ENCODE data around the gene LMF1.

LMF1 gene

DNA sequence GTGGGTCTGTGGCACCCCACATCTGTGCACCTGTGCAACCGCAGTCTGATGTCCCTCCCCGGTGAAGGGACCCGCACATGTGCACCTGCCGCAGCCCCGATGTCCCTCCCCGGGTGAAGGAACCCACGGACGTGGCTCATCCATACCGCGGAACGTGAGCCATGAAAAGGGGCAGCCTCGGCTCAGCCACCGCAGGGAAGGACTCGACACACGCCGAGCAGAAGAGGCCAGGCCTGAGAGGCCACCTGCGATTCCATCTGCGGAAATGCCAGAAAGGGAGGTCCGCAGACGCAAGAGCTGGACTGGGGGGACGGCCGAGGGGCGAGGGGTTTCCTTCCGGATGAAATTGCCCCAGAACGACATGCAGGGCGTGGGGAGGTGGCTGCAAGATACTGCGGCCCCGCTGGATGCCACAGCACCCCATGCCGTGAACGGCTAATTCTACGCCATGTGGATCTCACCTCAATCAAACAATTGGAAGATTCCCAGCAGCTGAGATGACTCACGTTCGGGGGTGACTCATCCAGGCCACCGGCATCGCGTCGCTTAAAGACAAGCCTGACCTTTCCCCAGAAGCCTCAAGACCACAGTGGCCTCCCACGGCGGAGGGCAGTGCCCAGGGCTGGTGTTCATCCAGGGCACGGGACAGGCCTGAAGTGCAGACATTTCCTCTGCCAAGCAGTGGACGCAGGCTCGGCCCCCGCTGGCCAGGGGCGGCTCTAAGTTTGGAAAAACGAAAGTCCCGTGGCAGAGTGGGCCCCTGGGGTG lies 31.8 kb upstream of the LMF1 start:
- TF ChIP-seq FOXP2 (optimal IDR thresholded peaks at IDR 0.05; ENCODE audit: borderline replicate concordance, extremely low read depth, extremely low read length, insufficient read depth) (peak; percentile 10), TAF1 (IDR thresholded peaks at IDR 0.05; ENCODE audit: borderline replicate concordance, insufficient read depth, low read length) (no peak)
- TF ChIP-seq, protein P1, sequence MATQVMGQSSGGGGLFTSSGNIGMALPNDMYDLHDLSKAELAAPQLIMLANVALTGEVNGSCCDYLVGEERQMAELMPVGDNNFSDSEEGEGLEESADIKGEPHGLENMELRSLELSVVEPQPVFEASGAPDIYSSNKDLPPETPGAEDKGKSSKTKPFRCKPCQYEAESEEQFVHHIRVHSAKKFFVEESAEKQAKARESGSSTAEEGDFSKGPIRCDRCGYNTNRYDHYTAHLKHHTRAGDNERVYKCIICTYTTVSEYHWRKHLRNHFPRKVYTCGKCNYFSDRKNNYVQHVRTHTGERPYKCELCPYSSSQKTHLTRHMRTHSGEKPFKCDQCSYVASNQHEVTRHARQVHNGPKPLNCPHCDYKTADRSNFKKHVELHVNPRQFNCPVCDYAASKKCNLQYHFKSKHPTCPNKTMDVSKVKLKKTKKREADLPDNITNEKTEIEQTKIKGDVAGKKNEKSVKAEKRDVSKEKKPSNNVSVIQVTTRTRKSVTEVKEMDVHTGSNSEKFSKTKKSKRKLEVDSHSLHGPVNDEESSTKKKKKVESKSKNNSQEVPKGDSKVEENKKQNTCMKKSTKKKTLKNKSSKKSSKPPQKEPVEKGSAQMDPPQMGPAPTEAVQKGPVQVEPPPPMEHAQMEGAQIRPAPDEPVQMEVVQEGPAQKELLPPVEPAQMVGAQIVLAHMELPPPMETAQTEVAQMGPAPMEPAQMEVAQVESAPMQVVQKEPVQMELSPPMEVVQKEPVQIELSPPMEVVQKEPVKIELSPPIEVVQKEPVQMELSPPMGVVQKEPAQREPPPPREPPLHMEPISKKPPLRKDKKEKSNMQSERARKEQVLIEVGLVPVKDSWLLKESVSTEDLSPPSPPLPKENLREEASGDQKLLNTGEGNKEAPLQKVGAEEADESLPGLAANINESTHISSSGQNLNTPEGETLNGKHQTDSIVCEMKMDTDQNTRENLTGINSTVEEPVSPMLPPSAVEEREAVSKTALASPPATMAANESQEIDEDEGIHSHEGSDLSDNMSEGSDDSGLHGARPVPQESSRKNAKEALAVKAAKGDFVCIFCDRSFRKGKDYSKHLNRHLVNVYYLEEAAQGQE (IDR thresholded peaks at IDR 0.05; ENCODE audit: insufficient read depth in 1 of 2, low read depth in 2 of 2, low read length in 2 of 2) = 0 out of 4 replicates have a peak, but pooled peaks of 1 of the 2 experiments have one; percentile 29

DNA sequence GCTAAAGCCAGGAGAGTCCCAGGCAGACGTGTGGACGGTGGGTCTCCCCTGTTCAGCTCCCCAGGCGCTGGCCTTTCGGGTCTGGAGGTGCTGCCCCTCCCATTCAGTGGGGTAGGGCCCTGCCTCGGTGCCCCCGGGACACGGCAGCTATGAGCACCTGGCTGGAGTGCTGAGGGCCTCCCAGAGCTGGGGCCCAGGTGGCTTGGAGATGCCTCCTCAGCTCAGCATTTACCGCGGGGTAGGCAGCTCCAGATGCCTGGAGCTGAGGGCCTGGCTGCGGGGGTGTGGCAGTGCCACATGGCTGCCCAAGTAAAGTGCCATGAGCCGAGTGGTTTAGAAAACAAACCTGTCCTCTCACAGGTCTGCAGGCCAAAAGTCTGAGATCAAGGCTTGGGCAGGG lies 30.3 kb upstream of the LMF1 start:
- no peak for TF ChIP-seq FOXP2 (optimal IDR thresholded peaks at IDR 0.05; ENCODE audit: borderline replicate concordance, extremely low read depth, extremely low read length, insufficient read depth)
- TF ChIP-seq, protein P1 (IDR thresholded peaks at IDR 0.05; ENCODE audit: insufficient read depth in 1 of 2, low read depth in 2 of 2, low read length in 2 of 2) = no peak
- TF ChIP-seq TAF1 (IDR thresholded peaks at IDR 0.05; ENCODE audit: borderline replicate concordance, insufficient read depth, low read length) = no peak
- TF ChIP-seq POLR2AphosphoS5 (IDR thresholded peaks at IDR 0.05; ENCODE audit: low read depth, low read length) = no peak
- no peak for TF ChIP-seq SIN3A (IDR thresholded peaks at IDR 0.05; ENCODE audit: borderline replicate concordance, insufficient read depth, low read length)

DNA sequence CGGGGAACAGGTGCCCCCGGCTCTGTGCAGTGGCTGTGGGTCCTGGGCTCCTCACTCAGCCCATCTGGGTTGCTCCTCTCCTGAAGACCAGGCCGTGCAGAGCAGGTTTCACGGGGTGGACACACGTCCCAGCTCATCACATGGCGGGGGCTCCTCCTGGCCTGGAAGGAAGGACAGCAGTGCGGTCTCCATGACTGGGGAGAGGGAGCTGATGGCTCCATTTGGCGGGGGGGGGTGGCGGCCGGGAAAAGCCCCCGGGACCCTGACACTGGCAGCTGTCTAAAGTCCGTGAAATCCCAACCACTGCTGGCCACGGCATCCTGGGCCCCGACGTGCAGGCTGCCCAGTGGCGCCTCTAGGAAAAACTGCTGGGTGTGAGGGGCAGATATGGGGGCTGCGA lies 29.8 kb upstream of the LMF1 start:
- TF ChIP-seq FOXP2 (optimal IDR thresholded peaks at IDR 0.05; ENCODE audit: borderline replicate concordance, extremely low read depth, extremely low read length, insufficient read depth) (no peak), POLR2AphosphoS5 (IDR thresholded peaks at IDR 0.05; ENCODE audit: low read depth, low read length) (no peak), TAF1 (IDR thresholded peaks at IDR 0.05; ENCODE audit: borderline replicate concordance, insufficient read depth, low read length) (no peak), SIN3A (IDR thresholded peaks at IDR 0.05; ENCODE audit: borderline replicate concordance, insufficient read depth, low read length) (no peak)
- TF ChIP-seq, protein P1 (IDR thresholded peaks at IDR 0.05; ENCODE audit: insufficient read depth in 1 of 2, low read depth in 2 of 2, low read length in 2 of 2) = no peak

DNA sequence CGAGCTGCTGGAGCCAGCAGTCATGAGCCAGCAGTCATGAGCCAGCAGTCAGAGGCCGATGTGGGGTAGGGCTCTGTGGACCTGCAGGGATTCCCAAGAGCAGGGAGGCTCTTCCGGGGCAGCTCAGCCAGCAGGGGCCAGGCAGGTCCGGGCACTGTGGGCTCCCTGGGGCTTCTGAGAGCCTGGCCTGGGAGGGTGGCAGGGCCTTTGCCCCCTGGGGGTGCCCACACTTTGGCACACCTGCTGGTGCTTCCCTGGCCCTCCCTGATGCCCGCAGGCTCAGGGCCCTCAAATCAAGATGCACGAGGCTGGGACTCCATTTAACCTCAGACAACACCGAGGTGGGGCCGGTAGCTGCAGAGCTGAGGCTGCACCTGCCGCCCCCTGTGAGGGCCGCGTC lies 28.9 kb upstream of the LMF1 start:
- TF ChIP-seq, protein P1 (IDR thresholded peaks at IDR 0.05; ENCODE audit: insufficient read depth in 1 of 2, low read depth in 2 of 2, low read length in 2 of 2) = no peak
- no peak for TF ChIP-seq SIN3A (IDR thresholded peaks at IDR 0.05; ENCODE audit: borderline replicate concordance, insufficient read depth, low read length)
- TF ChIP-seq FOXP2 (optimal IDR thresholded peaks at IDR 0.05; ENCODE audit: borderline replicate concordance, extremely low read depth, extremely low read length, insufficient read depth) = no peak
- no peak for TF ChIP-seq TAF1 (IDR thresholded peaks at IDR 0.05; ENCODE audit: borderline replicate concordance, insufficient read depth, low read length)
- TF ChIP-seq POLR2AphosphoS5 (IDR thresholded peaks at IDR 0.05; ENCODE audit: low read depth, low read length) = no peak

All from PFSK-1 (cell line).